Gastroesophageal sphincter (tissue), 3 donors: Measurements from ENCODE around the gene EXOC1.

Source experiments
- EP300 ChIP-seq: sonication (generic); formaldehyde crosslinking; IDR thresholded peaks from one replicate; pipeline ENCODE4 v1.6.1; 2017; ENCODE audit warnings: antibody characterized with exemption, mild to moderate bottlenecking
- POLR2A ChIP-seq, 2 donors: fragments of 450-650 bp; IDR thresholded peaks; one replicate each; pipeline ENCODE4 v1.6.1; 2017; ENCODE audit warnings: antibody characterized with exemption in 2 of 2, mild to moderate bottlenecking in 2 of 2, moderate library complexity in 1 of 2
- POLR2AphosphoS5 ChIP-seq: sonication (generic); formaldehyde crosslinking; IDR thresholded peaks from one replicate; pipeline ENCODE4 v1.6.1; 2017; ENCODE audit warnings: antibody characterized with exemption
- TF ChIP-seq, protein P1 (sequence below), 4 experiments: fragments of 200-600 bp in 2 of 4; fragments of 450-650 bp in 2 of 4; sonication (generic) in 1 of 4; IDR thresholded peaks; one replicate each; pipeline ENCODE4 v1.5.1; 2017 to 2019; ENCODE audit warnings: antibody characterized with exemption in 4 of 4, mild to moderate bottlenecking in 2 of 4, moderate library complexity in 2 of 4

DNA sequence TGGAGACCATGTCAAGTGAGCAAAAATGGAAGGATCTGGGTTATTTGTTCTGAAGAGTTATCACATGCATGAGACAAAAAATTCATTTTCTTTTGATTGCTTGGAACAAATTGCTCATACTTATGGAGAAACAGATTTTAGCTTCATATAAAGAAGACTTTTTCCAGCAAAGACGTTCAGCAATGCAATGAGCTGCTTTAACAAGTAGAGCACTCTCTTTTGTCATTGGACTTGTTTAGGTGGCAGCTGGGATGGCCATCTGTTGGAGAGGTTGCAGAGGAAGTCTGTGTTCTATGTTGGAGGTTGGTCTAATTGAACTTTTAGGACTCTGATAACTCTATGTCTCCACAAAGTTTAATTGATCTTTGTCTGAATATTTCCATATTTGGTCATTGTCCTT is 75.4 kb downstream of the EXOC1 start:
- TF ChIP-seq POLR2AphosphoS5, result no peak
- TF ChIP-seq, protein P1, sequence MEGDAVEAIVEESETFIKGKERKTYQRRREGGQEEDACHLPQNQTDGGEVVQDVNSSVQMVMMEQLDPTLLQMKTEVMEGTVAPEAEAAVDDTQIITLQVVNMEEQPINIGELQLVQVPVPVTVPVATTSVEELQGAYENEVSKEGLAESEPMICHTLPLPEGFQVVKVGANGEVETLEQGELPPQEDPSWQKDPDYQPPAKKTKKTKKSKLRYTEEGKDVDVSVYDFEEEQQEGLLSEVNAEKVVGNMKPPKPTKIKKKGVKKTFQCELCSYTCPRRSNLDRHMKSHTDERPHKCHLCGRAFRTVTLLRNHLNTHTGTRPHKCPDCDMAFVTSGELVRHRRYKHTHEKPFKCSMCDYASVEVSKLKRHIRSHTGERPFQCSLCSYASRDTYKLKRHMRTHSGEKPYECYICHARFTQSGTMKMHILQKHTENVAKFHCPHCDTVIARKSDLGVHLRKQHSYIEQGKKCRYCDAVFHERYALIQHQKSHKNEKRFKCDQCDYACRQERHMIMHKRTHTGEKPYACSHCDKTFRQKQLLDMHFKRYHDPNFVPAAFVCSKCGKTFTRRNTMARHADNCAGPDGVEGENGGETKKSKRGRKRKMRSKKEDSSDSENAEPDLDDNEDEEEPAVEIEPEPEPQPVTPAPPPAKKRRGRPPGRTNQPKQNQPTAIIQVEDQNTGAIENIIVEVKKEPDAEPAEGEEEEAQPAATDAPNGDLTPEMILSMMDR (IDR thresholded peaks at IDR 0.05), result no peak
- no peak for TF ChIP-seq EP300
- no peak for TF ChIP-seq POLR2A (IDR thresholded peaks at IDR 0.05)
